Lung (tissue), 12 donors: Measurements from ENCODE around the gene DCTD. TPM values are rescaled to one million over a fixed set of nuclear protein-coding genes. Genes with fewer than 3 reads are reported as not detected.

Experiments
- ATAC-seq: fragments of 200-7000 bp; cut with Tn5 transposase; one replicate; pipeline ENCODE4 v1.9.1; 2020; ENCODE audit warnings: moderate number of reproducible peaks; ENCODE audit not compliant: insufficient read depth, low FRiP score
- DNase-seq, 3 donors: peaks; one replicate each; pipeline ENCODE4 v3.0.0-alpha.2; 2013 to 2017
- H3K27ac ChIP-seq, 2 donors: one replicate each; pipeline ENCODE4 v1.5.1; 2013; ENCODE audit warnings: mild to moderate bottlenecking in 2 of 2, moderate library complexity in 2 of 2, control low read depth in 1 of 2, inconsistent platforms in 1 of 2, low read depth in 1 of 2, low read length in 1 of 2
- H3K27me3 ChIP-seq, 3 donors: one replicate each; pipeline ENCODE4 v1.5.1; 2013; ENCODE audit warnings: low read length in 2 of 3; ENCODE audit not compliant: control insufficient read depth in 3 of 3, insufficient read depth in 3 of 3
- H3K36me3 ChIP-seq, 4 donors: one replicate each; pipeline ENCODE4 v1.5.1; 2013; ENCODE audit warnings: low read length in 4 of 4, mild to moderate bottlenecking in 1 of 4, moderate library complexity in 1 of 4; ENCODE audit not compliant: control insufficient read depth in 4 of 4, insufficient read depth in 4 of 4
- H3K4me1 ChIP-seq, 5 donors: one replicate each; pipeline ENCODE4 v1.5.1; 2013; ENCODE audit warnings: low read length in 5 of 5, mild to moderate bottlenecking in 2 of 5, moderate library complexity in 1 of 5; ENCODE audit not compliant: control insufficient read depth in 5 of 5, insufficient read depth in 5 of 5
- H3K4me3 ChIP-seq: one replicate; pipeline ENCODE4 v1.5.1; 2013; ENCODE audit warnings: mild to moderate bottlenecking, control low read depth, moderate library complexity
- H3K9ac ChIP-seq, 2 donors: one replicate each; pipeline ENCODE4 v1.5.1; 2013; ENCODE audit warnings: low read length in 2 of 2, control low read depth in 1 of 2; ENCODE audit not compliant: insufficient read depth in 1 of 2
- H3K9me3 ChIP-seq, 4 donors: one replicate each; pipeline ENCODE4 v1.5.1; 2013; ENCODE audit warnings: low read length in 3 of 4, mild to moderate bottlenecking in 1 of 4, moderate library complexity in 1 of 4; ENCODE audit not compliant: control insufficient read depth in 4 of 4, insufficient read depth in 3 of 4
- WGBS, 2 donors: extraction: QIAGEN DNeasy Blood & Tissue Kit; methylation state at CpG; one replicate each; pipeline ENCODE4 v1.1.7; 2013; 5-methylcytosine and 5-hydroxymethylcytosine counted together
- polyA plus RNA-seq, 2 donors: library from polyadenylated mRNA; stranded (reverse); fragments of 200-250 nt; gene quantifications; one replicate each; pipeline ENCODE4 v1.2.1, GENCODE V29; 2013
- total RNA-seq, 2 donors: library from RNA; depleted of rRNA in 1 of 2; stranded (reverse); fragments of >200 nt in 1 of 2; gene quantifications; one replicate each; pipeline ENCODE4 v1.2.1, GENCODE V29; 2014 to 2021
- TF ChIP-seq, protein P1 (sequence below): IDR thresholded peaks from 2 replicates; pipeline ENCODE4 v1.5.1; 2012; ENCODE audit warnings: mild to moderate bottlenecking; ENCODE audit errors: control extremely low read depth, extremely low read depth
- donor health status: control.
- donor health status: control.
- donor health status: Bipolar disorder and iron deficiency.
- donor health status: healthy.
- donor health status: DM: yes; HTN: yes; CAD: no.

Gene DCTD
- total and polyA plus RNA-seq, 4 donors: 52.6 to 80.4 (median 68.3) TPM

DNA sequence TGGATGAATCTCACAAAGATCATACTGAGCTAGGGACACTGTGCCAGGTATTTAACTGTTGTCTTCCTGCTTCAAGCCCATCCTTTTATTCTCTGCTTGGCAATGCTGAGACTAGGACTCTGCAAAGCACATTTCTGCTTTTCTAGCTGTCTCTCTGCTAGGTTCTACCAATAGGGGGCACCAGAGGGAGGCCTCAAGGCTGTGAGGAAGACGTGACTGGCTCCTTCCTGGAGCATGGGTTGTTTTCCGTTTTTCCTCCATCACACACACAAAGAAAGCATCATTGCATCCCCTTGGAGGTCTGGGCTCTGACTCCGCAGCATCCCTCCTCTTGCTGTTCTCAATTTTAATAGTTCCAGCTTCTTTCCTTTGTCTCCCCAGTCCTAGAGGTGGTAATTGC, 10.9 kb upstream of the DCTD start:
- no peak for DNase-seq
- TF ChIP-seq, protein P1, sequence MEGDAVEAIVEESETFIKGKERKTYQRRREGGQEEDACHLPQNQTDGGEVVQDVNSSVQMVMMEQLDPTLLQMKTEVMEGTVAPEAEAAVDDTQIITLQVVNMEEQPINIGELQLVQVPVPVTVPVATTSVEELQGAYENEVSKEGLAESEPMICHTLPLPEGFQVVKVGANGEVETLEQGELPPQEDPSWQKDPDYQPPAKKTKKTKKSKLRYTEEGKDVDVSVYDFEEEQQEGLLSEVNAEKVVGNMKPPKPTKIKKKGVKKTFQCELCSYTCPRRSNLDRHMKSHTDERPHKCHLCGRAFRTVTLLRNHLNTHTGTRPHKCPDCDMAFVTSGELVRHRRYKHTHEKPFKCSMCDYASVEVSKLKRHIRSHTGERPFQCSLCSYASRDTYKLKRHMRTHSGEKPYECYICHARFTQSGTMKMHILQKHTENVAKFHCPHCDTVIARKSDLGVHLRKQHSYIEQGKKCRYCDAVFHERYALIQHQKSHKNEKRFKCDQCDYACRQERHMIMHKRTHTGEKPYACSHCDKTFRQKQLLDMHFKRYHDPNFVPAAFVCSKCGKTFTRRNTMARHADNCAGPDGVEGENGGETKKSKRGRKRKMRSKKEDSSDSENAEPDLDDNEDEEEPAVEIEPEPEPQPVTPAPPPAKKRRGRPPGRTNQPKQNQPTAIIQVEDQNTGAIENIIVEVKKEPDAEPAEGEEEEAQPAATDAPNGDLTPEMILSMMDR: no peak
- H3K27ac ChIP-seq: no peak overlapping the region
- no peaks in the 10 kb centered on the region for H3K36me3 ChIP-seq
- no peak overlapping the region for H3K9ac ChIP-seq
- WGBS, 2 donors: 57 to 63% methylated on average over 3 of the region's 3 CpGs
- ATAC-seq: no peak
- peaks cover 0 to 22% (median 4%) of the 10 kb centered on the region in 5 donors for H3K4me1 ChIP-seq
- H3K27me3 ChIP-seq: no peaks in the 10 kb centered on the region
- no peaks in the 10 kb centered on the region for H3K9me3 ChIP-seq
- no peak overlapping the region for H3K4me3 ChIP-seq

DNA sequence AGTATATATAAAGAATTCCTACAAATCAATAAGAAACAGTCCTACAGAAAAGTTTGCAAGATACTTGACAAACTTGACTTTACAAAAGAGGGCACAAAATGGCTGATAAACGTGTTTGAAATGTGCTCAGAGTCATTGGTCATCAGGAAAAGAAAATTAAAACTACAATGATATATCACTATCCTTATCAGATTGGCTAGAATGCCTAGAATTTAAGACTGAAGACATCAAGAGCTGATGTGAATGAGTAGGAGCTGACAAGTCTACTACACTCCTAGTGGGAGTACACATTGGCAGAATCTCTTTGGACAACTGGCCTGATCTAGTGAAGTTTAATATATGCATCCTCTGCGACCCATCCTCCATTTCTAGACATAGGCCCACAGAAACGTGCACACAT, 10.3 kb upstream of the DCTD start:
- Histone ChIP-seq H3K27me3 (no peaks in the 10 kb centered on the region), H3K4me3 (no peak overlapping the region), H3K27ac (no peak overlapping the region), H3K9me3 (no peaks in the 10 kb centered on the region), H3K9ac (no peak overlapping the region), H3K36me3 (no peaks in the 10 kb centered on the region), H3K4me1 (peaks cover 0 to 27% (median 4%) of the 10 kb centered on the region in 5 donors)
- DNase-seq: no peak
- 80 to 81% methylated on average over 3 of the region's 3 CpGs for WGBS, 2 donors
- TF ChIP-seq, protein P1: no peak
- no peak for ATAC-seq

DNA sequence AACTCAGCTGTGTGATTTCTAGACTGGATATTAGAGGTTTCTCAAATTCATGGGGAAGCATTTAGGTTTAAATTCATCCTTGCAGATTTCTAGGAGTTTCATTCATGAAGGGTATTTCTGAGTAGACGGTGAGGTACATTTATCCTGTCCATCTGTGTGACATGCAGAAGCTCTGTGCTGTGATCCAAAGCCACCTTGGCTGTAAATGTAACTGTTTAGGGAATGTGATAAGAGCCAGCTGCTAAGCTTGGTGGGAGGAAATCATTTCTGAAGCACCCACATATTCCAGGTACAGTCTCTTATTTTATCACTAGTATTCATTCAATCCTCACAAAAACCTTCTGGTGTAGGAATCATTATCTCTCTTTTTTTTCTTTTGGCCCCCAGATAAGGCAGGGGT, 8.7 kb upstream of the DCTD start:
- no peak for ATAC-seq
- DNase-seq: no peak
- Histone ChIP-seq H3K27ac (no peak overlapping the region), H3K9ac (no peak overlapping the region), H3K4me1 (peaks cover 0 to 31% (median 0%) of the 10 kb centered on the region in 5 donors), H3K9me3 (no peaks in the 10 kb centered on the region), H3K36me3 (no peaks in the 10 kb centered on the region), H3K4me3 (no peak overlapping the region), H3K27me3 (no peaks in the 10 kb centered on the region)
- WGBS, 2 donors: 93% methylated on average over 1 of the region's 1 CpG
- TF ChIP-seq, protein P1: no peak

DNA sequence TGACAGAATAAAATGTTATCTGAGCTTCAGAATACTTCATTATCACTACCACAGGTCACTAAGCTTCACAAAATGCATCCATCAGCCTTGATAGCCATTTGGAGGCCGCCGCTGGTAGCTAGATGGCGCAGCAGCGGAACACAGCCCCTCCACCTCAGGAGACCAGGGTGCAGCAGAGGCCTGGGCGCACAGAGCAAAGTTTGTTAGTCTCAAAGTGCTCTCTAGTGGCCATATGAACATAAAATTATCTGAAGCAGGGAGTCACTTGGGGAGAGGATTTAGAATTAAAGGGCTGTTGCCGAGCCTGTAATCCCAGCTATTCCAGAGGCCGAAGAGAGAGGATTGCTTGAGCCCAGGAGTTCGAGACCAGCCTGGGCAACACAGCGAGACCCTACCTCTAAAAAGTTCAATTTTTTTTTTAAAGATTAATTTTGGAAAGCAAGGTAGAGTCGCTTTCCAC, 8.1 kb upstream of the DCTD start:
- WGBS, 2 donors: 59 to 70% methylated on average over 10 of the region's 10 CpGs
- Histone ChIP-seq H3K4me3 (no peak overlapping the region), H3K36me3 (no peaks in the 10 kb centered on the region), H3K27me3 (no peaks in the 10 kb centered on the region), H3K27ac (no peak overlapping the region), H3K9ac (no peak overlapping the region), H3K9me3 (no peaks in the 10 kb centered on the region), H3K4me1 (peaks cover 0 to 31% (median 0%) of the 10 kb centered on the region in 5 donors)
- ATAC-seq (peak; percentile 86), DNase-seq (peak; percentile 81 to 92 (median 87))
- TF ChIP-seq, protein P1: peak; percentile 54
